HEK293T (cell line): Measurements from ENCODE around the gene STK33.

ENCODE experiments used
- CTBP1 ChIP-seq: fragments of 450-650 bp; IDR thresholded peaks from 2 replicates; pipeline ENCODE4 v1.6.1; 2016; ENCODE audit warnings: borderline replicate concordance
- ELF4 ChIP-seq: fragments of 450-650 bp; IDR thresholded peaks from 2 replicates; pipeline ENCODE4 v1.6.1; 2017; ENCODE audit warnings: antibody characterized with exemption
- FOXA1 ChIP-seq: fragments of 450-650 bp; IDR thresholded peaks from 2 replicates; pipeline ENCODE4 v1.6.1; 2016; ENCODE audit warnings: mild to moderate bottlenecking
- FOXM1 ChIP-seq: fragments of 450-650 bp; IDR thresholded peaks from 2 replicates; pipeline ENCODE4 v1.6.1; 2017; ENCODE audit warnings: mild to moderate bottlenecking, borderline replicate concordance
- LEF1 ChIP-seq: fragments of 450-650 bp; IDR thresholded peaks from 2 replicates; pipeline ENCODE4 v1.6.1; 2017; ENCODE audit warnings: mild to moderate bottlenecking, borderline replicate concordance
- NFRKB ChIP-seq: fragments of 450-650 bp; IDR thresholded peaks from 2 replicates; pipeline ENCODE4 v1.6.1; 2016; ENCODE audit warnings: mild to moderate bottlenecking, moderate library complexity
- SP1 ChIP-seq: fragments of 450-650 bp; IDR thresholded peaks from 2 replicates; pipeline ENCODE4 v1.6.1; 2017
- TARDBP ChIP-seq: fragments of 450-650 bp; IDR thresholded peaks from 2 replicates; pipeline ENCODE4 v1.6.1; 2016
- ZNF384 ChIP-seq: fragments of 450-650 bp; IDR thresholded peaks from 2 replicates; pipeline ENCODE4 v1.6.1; 2016

- TF ChIP-seq SP1 (no peak), ZNF384 (no peak), FOXM1 (no peak), NFRKB (no peak), TARDBP (no peak), LEF1 (no peak), ELF4 (no peak), CTBP1 (no peak), FOXA1 (no peak)
Measured at GRCh38 chr11:8641332-8641731, 47.3 kb upstream of the STK33 start.
